DND-41 (cell line): ENCODE measurements around the gene CDCA3.

ENCODE experiments used
- CTCF ChIP-seq: IDR thresholded peaks from 2 replicates; pipeline ENCODE4 v1.5.1; 2012; ENCODE audit warnings: borderline replicate concordance, low read length, moderate library complexity, mild to moderate bottlenecking; ENCODE audit not compliant: poor library complexity, severe bottlenecking; ENCODE audit errors: extremely low read depth
- EZH2 ChIP-seq: IDR thresholded peaks from 3 replicates; pipeline ENCODE4 v1.6.1; 2012; ENCODE audit warnings: borderline replicate concordance, low read depth, mild to moderate bottlenecking, moderate library complexity, low read length, inconsistent platforms; ENCODE audit not compliant: severe bottlenecking

GRCh38 chr12:6833189-6833890, 17.7 kb downstream of the CDCA3 start:
- no peak for TF ChIP-seq CTCF
- TF ChIP-seq EZH2: no peak
